Ovary (tissue), 9 donors: ENCODE results near the gene CCDC196. TPM values are rescaled to one million over a fixed set of nuclear protein-coding genes. Genes with fewer than 3 reads are reported as not detected.

Source experiments
- DNase-seq, 5 donors: peaks; one replicate each; pipeline ENCODE4 v3.0.0-alpha.2; 2019 to 2020
- H3K27ac ChIP-seq, 2 donors: fragments of 200-600 bp; one replicate each; pipeline versions ENCODE4 v1.5.1 to v1.8.0; 2019 to 2022
- H3K27me3 ChIP-seq: fragments of 200-600 bp; one replicate; pipeline ENCODE4 v1.8.0; 2022
- H3K36me3 ChIP-seq: fragments of 200-600 bp; sonication (generic); one replicate; pipeline ENCODE4 v1.5.1; 2019
- H3K4me1 ChIP-seq: one replicate; pipeline ENCODE4 v1.8.1; 2013; ENCODE audit warnings: mild to moderate bottlenecking, moderate library complexity; ENCODE audit not compliant: insufficient read depth
- H3K4me3 ChIP-seq: fragments of 200-600 bp; sonication (generic); one replicate; pipeline ENCODE4 v1.5.1; 2017
- H3K9me3 ChIP-seq, 2 donors: fragments of 200-600 bp in 1 of 2; sonication (generic) in 1 of 2; one replicate each; pipeline versions ENCODE4 v1.5.1 to v1.8.1; 2013 to 2019; ENCODE audit warnings: mild to moderate bottlenecking in 1 of 2, moderate library complexity in 1 of 2
- CTCF ChIP-seq, 3 donors: fragments of 450-650 bp in 2 of 3; fragments of 200-600 bp in 1 of 3; IDR thresholded peaks; one replicate each; pipeline versions ENCODE4 v1.5.1 to v1.8.0; 2016 to 2022; ENCODE audit warnings: antibody characterized with exemption in 3 of 3, mild to moderate bottlenecking in 1 of 3
- EP300 ChIP-seq: sonication (generic); formaldehyde crosslinking; IDR thresholded peaks from one replicate; pipeline ENCODE4 v1.6.1; 2017; ENCODE audit warnings: antibody characterized with exemption
- POLR2A ChIP-seq: fragments of 450-650 bp; IDR thresholded peaks from one replicate; pipeline ENCODE4 v1.6.1; 2017; ENCODE audit warnings: antibody characterized with exemption, mild to moderate bottlenecking, moderate library complexity
- WGBS, 3 donors: extraction: QIAGEN DNeasy Blood & Tissue Kit in 1 of 3; methylation state at CpG; one replicate each; pipeline versions ENCODE4 v1.1.5 to v1.1.7; 2013 to 2017; 5-methylcytosine and 5-hydroxymethylcytosine counted together
- intact Hi-C, 4 donors: fragments of 100-400 bp; cut with DNase I; formaldehyde crosslinking; loops; one replicate each; pipeline versions ENCODE4 v1.11.0 to v1.15.1; 2022 to 2023
- polyA plus RNA-seq, 2 donors: library from polyadenylated mRNA; stranded (reverse); fragments of 200-250 nt in 1 of 2; fragments of 350-450 nt in 1 of 2; fragmentation: Illumina TruSeq in 1 of 2; extraction: RNeasy Lipid Tissue Mini Kit (QIAGEN cat#74804) in 1 of 2; gene quantifications; one replicate each; pipeline ENCODE4 v1.2.3, GENCODE V29; 2013 to 2014
- total RNA-seq, 7 donors: library from RNA; depleted of rRNA in 2 of 7; stranded (reverse); fragments of >200 nt in 2 of 7; fragmentation: NEBNext Ultra II Directional in 3 of 7; extraction: Animal tissue kit (Norgen Biotek cat#: 25700) in 3 of 7; gene quantifications; one replicate each; pipeline versions ENCODE4 v1.1.0 to v1.2.4, GENCODE V29; 2016 to 2023
- donor health status: DM: no; HTN: no; CAD: no; lungs with moderate emphysema.
- donor health status: DM: no; HTN: no; CAD: no.
- donor health status: Bipolar disorder and iron deficiency.
- donor health status: DM: yes; HTN: yes; CAD: no.
- donor health status: DM: no; HTN: no; CAD: no.
- donor health status: DM: yes; HTN: yes; CAD: no.

The CCDC196 gene
- total and polyA plus RNA-seq, 9 donors: not detected

- Histone ChIP-seq H3K27me3 (no peaks in the 10 kb centered on the region), H3K9me3 (no peaks in the 10 kb centered on the region), H3K4me3 (peak overlapping the region; percentile 92), H3K36me3 (no peaks in the 10 kb centered on the region), H3K4me1 (peaks cover 3% of the 10 kb centered on the region), H3K27ac (peak overlapping the region; percentile 87 to 91)
- 0 to 1% (median 0%) methylated on average over 19 of the region's 19 CpGs for WGBS, 3 donors
- intact Hi-C loops: no loop called here
- peak in 1 of 5 donors; percentile 48 for DNase-seq
- TF ChIP-seq EP300: no peak
- TF ChIP-seq CTCF (IDR thresholded peaks at IDR 0.05): no peak
These were observed 22.3 kb downstream of the CCDC196 start for GRCh38 chr14:66508547-66508845.

GRCh38 chr14:66508846-66509621 is 22.9 kb downstream of the CCDC196 start:
- intact Hi-C loops: no loop called here
- no peaks in the 10 kb centered on the region for H3K36me3 ChIP-seq
- no peak for TF ChIP-seq POLR2A
- no peak for TF ChIP-seq EP300
- no peak for TF ChIP-seq CTCF (IDR thresholded peaks at IDR 0.05)
- H3K27ac ChIP-seq: peak overlapping the region; percentile 87 to 91
- 0 to 1% (median 0%) methylated on average over 57 of the region's 57 CpGs for WGBS, 3 donors
- DNase-seq: peak; percentile 38 to 67 (median 63)
- H3K4me3 ChIP-seq: peak overlapping the region; percentile 92
- no peaks in the 10 kb centered on the region for H3K9me3 ChIP-seq
- H3K27me3 ChIP-seq: no peaks in the 10 kb centered on the region
- H3K4me1 ChIP-seq: peaks cover 3% of the 10 kb centered on the region

- peak overlapping the region; percentile 92 for H3K4me3 ChIP-seq
- no peak for DNase-seq
- intact Hi-C loops: no loop called here
- H3K4me1 ChIP-seq: peaks cover 3% of the 10 kb centered on the region
- H3K27me3 ChIP-seq: no peaks in the 10 kb centered on the region
- H3K27ac ChIP-seq: no peak overlapping the region
- no peaks in the 10 kb centered on the region for H3K36me3 ChIP-seq
- WGBS, 3 donors: 27 to 44% (median 36%) methylated on average over 4 of the region's 4 CpGs
- no peak for TF ChIP-seq CTCF (IDR thresholded peaks at IDR 0.05)
- no peak for TF ChIP-seq POLR2A
- TF ChIP-seq EP300: no peak
- no peaks in the 10 kb centered on the region for H3K9me3 ChIP-seq
These were observed 23.7 kb downstream of the CCDC196 start for GRCh38 chr14:66509874-66510273.

DNA sequence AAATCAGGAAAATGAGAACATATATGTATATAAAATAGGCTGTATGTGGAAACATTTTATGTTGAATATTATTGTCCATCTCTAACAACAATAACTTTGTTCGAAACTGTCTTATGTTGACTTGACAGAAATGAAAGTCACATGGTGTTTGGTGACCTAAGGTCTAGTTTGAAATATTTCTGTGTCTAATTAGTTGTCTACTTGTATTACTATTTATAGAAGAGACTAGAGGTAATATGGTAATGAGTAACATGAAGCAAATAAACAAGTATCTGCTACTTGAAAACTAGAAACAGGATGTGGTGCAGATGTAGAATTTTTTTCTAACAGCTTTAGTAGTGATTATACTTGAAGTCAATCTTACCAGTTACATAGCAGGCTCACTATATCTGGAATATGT is 25.7 kb downstream of the CCDC196 start:
- Histone ChIP-seq H3K27me3 (no peaks in the 10 kb centered on the region), H3K27ac (no peak overlapping the region), H3K4me3 (no peak overlapping the region), H3K4me1 (no peaks in the 10 kb centered on the region), H3K9me3 (no peaks in the 10 kb centered on the region), H3K36me3 (no peaks in the 10 kb centered on the region)
- no peak for DNase-seq
- TF ChIP-seq POLR2A: no peak
- TF ChIP-seq EP300: no peak
- TF ChIP-seq CTCF (IDR thresholded peaks at IDR 0.05): no peak
- intact Hi-C loops: no loop called here
- WGBS, 3 donors: 89 to 99% (median 93%) methylated on average over 1 of the region's 1 CpG
